ENCODE data around the gene MS4A4E. TPM values are rescaled to one million over a fixed set of nuclear protein-coding genes. Genes with fewer than 3 reads are reported as not detected.

The MS4A4E gene
- polyA plus RNA-seq, 2 donors, result 0.37 to 0.51 TPM

DNA sequence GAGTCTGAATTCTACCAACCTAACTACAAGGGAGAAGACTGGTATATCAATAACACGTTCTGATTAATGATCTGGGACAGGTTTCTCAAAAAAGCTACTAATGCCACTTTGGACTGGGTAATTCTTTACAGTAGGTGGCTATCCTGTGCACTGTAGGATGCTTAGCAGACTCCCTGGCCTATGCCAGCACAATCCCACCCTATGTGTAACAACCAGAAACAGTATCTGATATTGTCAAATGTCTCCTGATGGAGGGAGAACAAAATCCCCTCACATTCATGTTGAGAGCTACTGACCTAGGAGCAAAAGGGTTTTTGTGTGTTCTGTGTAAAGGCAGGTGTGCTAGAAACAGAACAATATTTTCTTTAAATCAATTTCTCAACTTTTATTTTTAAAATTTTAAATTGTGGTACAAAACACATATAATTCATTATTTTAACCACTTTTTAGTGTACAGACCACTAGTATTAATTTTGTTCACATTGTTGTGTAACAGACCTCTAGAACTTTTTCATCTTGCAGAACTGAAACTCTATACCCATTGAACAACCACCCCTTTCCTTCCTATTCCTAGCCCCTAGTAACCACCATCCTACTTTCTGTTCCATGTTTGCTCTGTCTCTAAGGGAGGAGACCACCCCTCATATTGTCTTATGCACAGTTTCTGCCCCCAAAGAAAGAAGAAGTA lies 58.0 kb downstream of the MS4A4E start:
- 51 to 57% methylated on average over 1 of the region's 1 CpG for WGBS, 2 donors
- H3K27ac ChIP-seq (ENCODE audit: low read depth in 2 of 2, low read length in 1 of 2), result no peak overlapping the region
- no peaks in the 10 kb centered on the region for H3K27me3 ChIP-seq (ENCODE audit: control insufficient read depth in 1 of 2, insufficient read depth in 2 of 2, low read length in 2 of 2)
- no peaks in the 10 kb centered on the region for H3K4me1 ChIP-seq (ENCODE audit: control insufficient read depth in 2 of 2, insufficient read depth in 2 of 2, low read length in 1 of 2)
- H3K9me3 ChIP-seq (ENCODE audit: control insufficient read depth in 2 of 2, insufficient read depth in 1 of 2, low read depth in 1 of 2, low read length in 1 of 2), result no peaks in the 10 kb centered on the region
- H3K36me3 ChIP-seq (ENCODE audit: control insufficient read depth in 2 of 2, insufficient read depth in 2 of 2, low read length in 1 of 2), result no peaks in the 10 kb centered on the region
- H3K4me3 ChIP-seq (ENCODE audit: low read depth in 1 of 2, low read length in 2 of 2), result no peak overlapping the region

GRCh38 chr11:60183591-60184205 lies 59.2 kb downstream of the MS4A4E start:
- H3K4me3 ChIP-seq (ENCODE audit: low read depth in 1 of 2, low read length in 2 of 2), result no peak overlapping the region
- H3K27ac ChIP-seq (ENCODE audit: low read depth in 2 of 2, low read length in 1 of 2), result no peak overlapping the region
- no peaks in the 10 kb centered on the region for H3K9me3 ChIP-seq (ENCODE audit: control insufficient read depth in 2 of 2, insufficient read depth in 1 of 2, low read depth in 1 of 2, low read length in 1 of 2)
- 52 to 57% methylated on average over 2 of the region's 2 CpGs for WGBS, 2 donors
- H3K27me3 ChIP-seq (ENCODE audit: control insufficient read depth in 1 of 2, insufficient read depth in 2 of 2, low read length in 2 of 2), result no peaks in the 10 kb centered on the region
- H3K36me3 ChIP-seq (ENCODE audit: control insufficient read depth in 2 of 2, insufficient read depth in 2 of 2, low read length in 1 of 2), result no peaks in the 10 kb centered on the region
- no peaks in the 10 kb centered on the region for H3K4me1 ChIP-seq (ENCODE audit: control insufficient read depth in 2 of 2, insufficient read depth in 2 of 2, low read length in 1 of 2)

- H3K36me3 ChIP-seq (ENCODE audit: control insufficient read depth in 2 of 2, insufficient read depth in 2 of 2, low read length in 1 of 2), result no peaks in the 10 kb centered on the region
- 60 to 64% methylated on average over 10 of the region's 10 CpGs for WGBS, 2 donors
- H3K27ac ChIP-seq (ENCODE audit: low read depth in 2 of 2, low read length in 1 of 2), result no peak within 1 kb of the TSS
- H3K9me3 ChIP-seq (ENCODE audit: control insufficient read depth in 2 of 2, insufficient read depth in 1 of 2, low read depth in 1 of 2, low read length in 1 of 2), result no peaks in the 10 kb centered on the region
- H3K4me3 ChIP-seq (ENCODE audit: low read depth in 1 of 2, low read length in 2 of 2), result no peak within 1 kb of the TSS
- no peaks in the 10 kb centered on the region for H3K4me1 ChIP-seq (ENCODE audit: control insufficient read depth in 2 of 2, insufficient read depth in 2 of 2, low read length in 1 of 2)
- H3K27me3 ChIP-seq (ENCODE audit: control insufficient read depth in 1 of 2, insufficient read depth in 2 of 2, low read length in 2 of 2), result no peaks in the 10 kb centered on the region
These were observed 60.2 kb downstream of the MS4A4E start, which contains the start of gene MS4A6A for GRCh38 chr11:60182541-60183330. Gene MS4A6A, minus strand, starts transcription at chr11:60183083. Its CDS starts 1,356 bp downstream, at chr11:60181727.

DNA sequence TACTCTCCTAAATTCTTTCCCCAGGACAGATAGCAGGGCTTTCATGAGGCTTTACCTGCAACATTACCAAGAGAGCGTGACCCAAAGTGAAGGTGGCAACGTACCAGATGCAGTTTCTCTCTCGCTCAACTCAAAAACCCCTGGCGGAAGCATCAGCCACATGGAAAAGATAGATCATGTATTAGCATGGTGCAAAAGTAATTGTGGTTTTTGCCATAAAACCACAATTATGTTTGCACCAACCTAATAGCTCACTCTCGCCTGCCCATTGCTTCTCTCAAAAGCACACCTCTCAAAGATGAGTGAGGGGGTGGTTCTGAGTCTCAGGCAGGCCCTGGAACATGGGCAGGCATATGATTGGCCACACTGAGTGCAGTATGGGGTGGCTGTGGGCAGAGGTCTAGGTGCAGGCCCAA lies 67.1 kb downstream of the MS4A4E start:
- Histone ChIP-seq H3K36me3 (ENCODE audit: control insufficient read depth in 2 of 2, insufficient read depth in 2 of 2, low read length in 1 of 2) (no peaks in the 10 kb centered on the region), H3K4me1 (ENCODE audit: control insufficient read depth in 2 of 2, insufficient read depth in 2 of 2, low read length in 1 of 2) (no peaks in the 10 kb centered on the region), H3K27me3 (ENCODE audit: control insufficient read depth in 1 of 2, insufficient read depth in 2 of 2, low read length in 2 of 2) (no peaks in the 10 kb centered on the region), H3K4me3 (ENCODE audit: low read depth in 1 of 2, low read length in 2 of 2) (no peak overlapping the region), H3K9me3 (ENCODE audit: control insufficient read depth in 2 of 2, insufficient read depth in 1 of 2, low read depth in 1 of 2, low read length in 1 of 2) (peaks cover 0 to 3% of the 10 kb centered on the region in 2 donors), H3K27ac (ENCODE audit: low read depth in 2 of 2, low read length in 1 of 2) (no peak overlapping the region)
- 75 to 76% methylated on average over 5 of the region's 5 CpGs for WGBS, 2 donors

- Histone ChIP-seq H3K27me3 (ENCODE audit: control insufficient read depth in 1 of 2, insufficient read depth in 2 of 2, low read length in 2 of 2) (no peaks in the 10 kb centered on the region), H3K4me3 (ENCODE audit: low read depth in 1 of 2, low read length in 2 of 2) (no peak overlapping the region), H3K27ac (ENCODE audit: low read depth in 2 of 2, low read length in 1 of 2) (no peak overlapping the region), H3K4me1 (ENCODE audit: control insufficient read depth in 2 of 2, insufficient read depth in 2 of 2, low read length in 1 of 2) (no peaks in the 10 kb centered on the region), H3K36me3 (ENCODE audit: control insufficient read depth in 2 of 2, insufficient read depth in 2 of 2, low read length in 1 of 2) (no peaks in the 10 kb centered on the region), H3K9me3 (ENCODE audit: control insufficient read depth in 2 of 2, insufficient read depth in 1 of 2, low read depth in 1 of 2, low read length in 1 of 2) (peaks cover 10 to 11% of the 10 kb centered on the region in 2 donors)
These were observed 70.9 kb downstream of the MS4A4E start for GRCh38 chr11:60172011-60172410.

GRCh38 chr11:60170566-60170965 lies 72.4 kb downstream of the MS4A4E start:
- H3K36me3 ChIP-seq (ENCODE audit: control insufficient read depth in 2 of 2, insufficient read depth in 2 of 2, low read length in 1 of 2), result no peaks in the 10 kb centered on the region
- H3K4me1 ChIP-seq (ENCODE audit: control insufficient read depth in 2 of 2, insufficient read depth in 2 of 2, low read length in 1 of 2), result no peaks in the 10 kb centered on the region

DNA sequence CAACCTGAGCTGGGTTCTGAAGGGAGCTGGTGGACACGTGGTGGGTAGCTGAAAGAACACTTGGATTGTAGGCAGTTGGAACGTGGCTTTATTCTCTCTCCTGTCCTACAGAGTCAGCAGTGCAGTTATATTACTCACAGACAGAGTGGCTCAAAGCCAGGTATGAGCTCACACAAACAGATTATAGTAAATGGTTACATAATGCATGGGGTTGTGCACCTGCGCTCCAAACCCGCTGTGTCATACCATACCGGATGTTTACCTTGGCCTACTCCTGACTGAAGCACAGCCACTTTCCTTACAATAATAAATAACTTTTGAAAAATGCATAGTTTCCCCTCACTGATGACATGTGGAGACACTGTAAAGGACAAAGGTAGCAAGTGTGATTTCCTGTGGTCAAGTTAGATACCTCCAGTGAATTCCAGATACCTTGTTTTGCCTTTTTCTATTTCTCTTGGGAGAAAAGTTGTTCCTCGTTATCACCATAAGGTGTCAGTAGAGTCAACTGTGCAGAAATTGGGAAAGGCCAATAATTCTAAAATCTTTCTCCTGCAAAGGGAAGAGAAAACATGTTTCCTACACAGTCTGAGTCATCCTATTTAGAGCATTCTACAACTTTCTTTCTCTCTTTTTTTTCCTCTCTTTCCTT lies 73.5 kb downstream of the MS4A4E start:
- no peak overlapping the region for H3K4me3 ChIP-seq (ENCODE audit: low read depth in 1 of 2, low read length in 2 of 2)
- H3K4me1 ChIP-seq (ENCODE audit: control insufficient read depth in 2 of 2, insufficient read depth in 2 of 2, low read length in 1 of 2), result no peaks in the 10 kb centered on the region
- no peaks in the 10 kb centered on the region for H3K36me3 ChIP-seq (ENCODE audit: control insufficient read depth in 2 of 2, insufficient read depth in 2 of 2, low read length in 1 of 2)
- H3K27me3 ChIP-seq (ENCODE audit: control insufficient read depth in 1 of 2, insufficient read depth in 2 of 2, low read length in 2 of 2), result no peaks in the 10 kb centered on the region
- H3K27ac ChIP-seq (ENCODE audit: low read depth in 2 of 2, low read length in 1 of 2), result no peak overlapping the region
- peaks cover 10 to 11% of the 10 kb centered on the region in 2 donors for H3K9me3 ChIP-seq (ENCODE audit: control insufficient read depth in 2 of 2, insufficient read depth in 1 of 2, low read depth in 1 of 2, low read length in 1 of 2)
- 73 to 81% methylated on average over 6 of the region's 6 CpGs for WGBS, 2 donors

More at GRCh38 chr11:60170566-60170965, 72.4 kb downstream of the MS4A4E start:
- 89 to 95% methylated on average over 1 of the region's 1 CpG for WGBS, 2 donors
- Histone ChIP-seq H3K27ac (ENCODE audit: low read depth in 2 of 2, low read length in 1 of 2) (no peak overlapping the region), H3K27me3 (ENCODE audit: control insufficient read depth in 1 of 2, insufficient read depth in 2 of 2, low read length in 2 of 2) (no peaks in the 10 kb centered on the region), H3K9me3 (ENCODE audit: control insufficient read depth in 2 of 2, insufficient read depth in 1 of 2, low read depth in 1 of 2, low read length in 1 of 2) (peaks cover 10 to 11% of the 10 kb centered on the region in 2 donors), H3K4me3 (ENCODE audit: low read depth in 1 of 2, low read length in 2 of 2) (no peak overlapping the region)

GRCh38 chr11:60168306-60168705 lies 74.6 kb downstream of the MS4A4E start:
- Histone ChIP-seq H3K27ac (ENCODE audit: low read depth in 2 of 2, low read length in 1 of 2) (no peak overlapping the region), H3K4me3 (ENCODE audit: low read depth in 1 of 2, low read length in 2 of 2) (no peak overlapping the region), H3K9me3 (ENCODE audit: control insufficient read depth in 2 of 2, insufficient read depth in 1 of 2, low read depth in 1 of 2, low read length in 1 of 2) (peaks cover 10 to 11% of the 10 kb centered on the region in 2 donors), H3K4me1 (ENCODE audit: control insufficient read depth in 2 of 2, insufficient read depth in 2 of 2, low read length in 1 of 2) (no peaks in the 10 kb centered on the region), H3K36me3 (ENCODE audit: control insufficient read depth in 2 of 2, insufficient read depth in 2 of 2, low read length in 1 of 2) (no peaks in the 10 kb centered on the region), H3K27me3 (ENCODE audit: control insufficient read depth in 1 of 2, insufficient read depth in 2 of 2, low read length in 2 of 2) (no peaks in the 10 kb centered on the region)
- 75 to 84% methylated on average over 6 of the region's 6 CpGs for WGBS, 2 donors

DNA sequence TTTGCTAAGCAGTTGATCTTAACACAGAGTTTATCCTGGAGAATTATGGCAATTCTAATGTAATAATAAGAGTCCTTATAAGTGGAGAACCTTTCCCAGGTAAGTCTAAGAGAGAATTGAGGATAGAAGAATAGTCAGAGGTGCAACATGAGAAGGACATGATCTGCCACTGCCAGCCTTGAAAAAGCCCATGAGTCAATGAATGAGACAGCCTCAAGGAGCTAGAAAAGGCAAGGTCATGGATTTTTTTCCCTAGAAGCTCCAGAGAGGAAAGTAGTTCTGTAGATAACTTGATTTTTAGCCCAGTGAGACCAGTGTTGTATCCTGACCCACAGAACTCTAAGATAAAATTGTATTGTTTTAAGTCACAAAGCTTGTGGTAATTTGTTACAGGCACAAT lies 77.0 kb downstream of the MS4A4E start:
- Histone ChIP-seq H3K36me3 (ENCODE audit: control insufficient read depth in 2 of 2, insufficient read depth in 2 of 2, low read length in 1 of 2) (no peaks in the 10 kb centered on the region), H3K4me3 (ENCODE audit: low read depth in 1 of 2, low read length in 2 of 2) (no peak overlapping the region)

More for the DNA sequence above, 77.0 kb downstream of the MS4A4E start:
- Histone ChIP-seq H3K27ac (ENCODE audit: low read depth in 2 of 2, low read length in 1 of 2) (no peak overlapping the region), H3K27me3 (ENCODE audit: control insufficient read depth in 1 of 2, insufficient read depth in 2 of 2, low read length in 2 of 2) (no peaks in the 10 kb centered on the region), H3K9me3 (ENCODE audit: control insufficient read depth in 2 of 2, insufficient read depth in 1 of 2, low read depth in 1 of 2, low read length in 1 of 2) (peaks cover 7 to 11% of the 10 kb centered on the region in 2 donors), H3K4me1 (ENCODE audit: control insufficient read depth in 2 of 2, insufficient read depth in 2 of 2, low read length in 1 of 2) (no peaks in the 10 kb centered on the region)

Measured in esophagus (tissue), 2 donors.